OCI-LY1 (cell line): ENCODE data around the gene DNAJC6.

ENCODE experiments used
- H2AFZ ChIP-seq: fragments of 200-600 bp; sonication (generic), shearing (Covaris generic); 2 replicates; pipeline ENCODE4 v1.6.0; 2014; ENCODE audit warnings: antibody characterized with exemption, mild to moderate bottlenecking, low read length
- H3F3A ChIP-seq: fragments of 200-600 bp; sonication (generic), shearing (Covaris generic); 2 replicates; pipeline ENCODE4 v1.6.0; 2014; ENCODE audit warnings: mild to moderate bottlenecking, antibody characterized with exemption, low read length, moderate library complexity; ENCODE audit not compliant: insufficient read depth
- H3K27ac ChIP-seq: fragments of 200-600 bp; sonication (generic); 2 replicates; pipeline ENCODE4 v1.5.1; 2014; ENCODE audit warnings: low read length, mixed run types, mild to moderate bottlenecking, low read depth; ENCODE audit not compliant: poor library complexity, severe bottlenecking
- H3K27me3 ChIP-seq: fragments of 200-600 bp; sonication (generic); 2 replicates; pipeline ENCODE4 v1.6.0; 2014; ENCODE audit warnings: antibody characterized with exemption, mild to moderate bottlenecking, low read length, moderate library complexity; ENCODE audit not compliant: insufficient read depth
- H3K36me3 ChIP-seq: fragments of 200-600 bp; sonication (generic); 2 replicates; pipeline ENCODE4 v1.6.1; 2014; ENCODE audit warnings: mild to moderate bottlenecking, antibody characterized with exemption, low read length, moderate library complexity, mixed read lengths; ENCODE audit not compliant: insufficient read depth
- H3K4me1 ChIP-seq: fragments of 200-600 bp; sonication (generic); 2 replicates; pipeline ENCODE4 v1.5.1; 2014; ENCODE audit warnings: mild to moderate bottlenecking, low read length, moderate library complexity; ENCODE audit not compliant: insufficient read depth, severe bottlenecking
- H3K4me2 ChIP-seq: fragments of 200-600 bp; sonication (generic), shearing (Covaris generic); 2 replicates; pipeline ENCODE4 v1.6.1; 2014; ENCODE audit warnings: low read length
- H3K4me3 ChIP-seq: fragments of 200-600 bp; sonication (generic); 2 replicates; pipeline ENCODE4 v1.5.1; 2014; ENCODE audit warnings: low read length, low read depth, mild to moderate bottlenecking, mixed read lengths; ENCODE audit not compliant: poor library complexity, severe bottlenecking
- H3K79me2 ChIP-seq: fragments of 200-600 bp; shearing (Covaris generic); 2 replicates; pipeline ENCODE4 v1.6.1; 2016; ENCODE audit warnings: mixed run types, low read length, mixed read lengths; ENCODE audit not compliant: insufficient read depth
- H3K9ac ChIP-seq: fragments of 200-600 bp; sonication (generic), shearing (Covaris generic); 2 replicates; pipeline ENCODE4 v1.6.1; 2014; ENCODE audit warnings: mild to moderate bottlenecking, low read length, mixed read lengths
- H3K9me2 ChIP-seq: fragments of 200-600 bp; sonication (generic), shearing (Covaris generic); 2 replicates; pipeline ENCODE4 v1.6.1; 2014; ENCODE audit warnings: low read depth, mild to moderate bottlenecking, low read length, mixed read lengths
- H3K9me3 ChIP-seq: fragments of 200-600 bp; shearing (Covaris generic); 2 replicates; pipeline ENCODE4 v1.6.1; 2014; ENCODE audit warnings: low read length, mixed read lengths
- H4K20me1 ChIP-seq: fragments of 200-600 bp; sonication (generic), shearing (Covaris generic); 2 replicates; pipeline ENCODE4 v1.6.0; 2016; ENCODE audit warnings: mild to moderate bottlenecking, low read length; ENCODE audit not compliant: insufficient read depth
- EZH2 ChIP-seq: fragments of 200-600 bp; sonication (generic), shearing (Covaris generic); IDR thresholded peaks from 2 replicates; pipeline ENCODE4 v1.8.0; 2017; ENCODE audit warnings: borderline replicate concordance, mixed run types, mild to moderate bottlenecking, antibody characterized with exemption, low read length, moderate library complexity, mixed read lengths
- TF ChIP-seq, protein P1 (sequence below): fragments of 200-600 bp; sonication (generic), shearing (Covaris generic); IDR thresholded peaks from 2 replicates; pipeline ENCODE4 v1.5.1; 2017; ENCODE audit warnings: mild to moderate bottlenecking, antibody characterized with exemption, low read length, moderate library complexity, mixed read lengths

Gene DNAJC6

GRCh38 chr1:65316233-65316632 is 6.9 kb downstream of the DNAJC6 start:
- Histone ChIP-seq H3K79me2 (no peaks in the 10 kb centered on the region), H3K36me3 (no peaks in the 10 kb centered on the region), H3K9me3 (no peaks in the 10 kb centered on the region), H3K27ac (no peak overlapping the region), H3F3A (no peaks in the 10 kb centered on the region), H3K4me3 (no peak overlapping the region), H3K9me2 (no peaks in the 10 kb centered on the region), H3K9ac (no peak overlapping the region), H3K4me1 (no peaks in the 10 kb centered on the region), H3K27me3 (no peaks in the 10 kb centered on the region), H2AFZ (no peak overlapping the region), H4K20me1 (no peaks in the 10 kb centered on the region), H3K4me2 (no peak overlapping the region)
- TF ChIP-seq, protein P1, sequence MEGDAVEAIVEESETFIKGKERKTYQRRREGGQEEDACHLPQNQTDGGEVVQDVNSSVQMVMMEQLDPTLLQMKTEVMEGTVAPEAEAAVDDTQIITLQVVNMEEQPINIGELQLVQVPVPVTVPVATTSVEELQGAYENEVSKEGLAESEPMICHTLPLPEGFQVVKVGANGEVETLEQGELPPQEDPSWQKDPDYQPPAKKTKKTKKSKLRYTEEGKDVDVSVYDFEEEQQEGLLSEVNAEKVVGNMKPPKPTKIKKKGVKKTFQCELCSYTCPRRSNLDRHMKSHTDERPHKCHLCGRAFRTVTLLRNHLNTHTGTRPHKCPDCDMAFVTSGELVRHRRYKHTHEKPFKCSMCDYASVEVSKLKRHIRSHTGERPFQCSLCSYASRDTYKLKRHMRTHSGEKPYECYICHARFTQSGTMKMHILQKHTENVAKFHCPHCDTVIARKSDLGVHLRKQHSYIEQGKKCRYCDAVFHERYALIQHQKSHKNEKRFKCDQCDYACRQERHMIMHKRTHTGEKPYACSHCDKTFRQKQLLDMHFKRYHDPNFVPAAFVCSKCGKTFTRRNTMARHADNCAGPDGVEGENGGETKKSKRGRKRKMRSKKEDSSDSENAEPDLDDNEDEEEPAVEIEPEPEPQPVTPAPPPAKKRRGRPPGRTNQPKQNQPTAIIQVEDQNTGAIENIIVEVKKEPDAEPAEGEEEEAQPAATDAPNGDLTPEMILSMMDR: no peak
- no peak for TF ChIP-seq EZH2

DNA sequence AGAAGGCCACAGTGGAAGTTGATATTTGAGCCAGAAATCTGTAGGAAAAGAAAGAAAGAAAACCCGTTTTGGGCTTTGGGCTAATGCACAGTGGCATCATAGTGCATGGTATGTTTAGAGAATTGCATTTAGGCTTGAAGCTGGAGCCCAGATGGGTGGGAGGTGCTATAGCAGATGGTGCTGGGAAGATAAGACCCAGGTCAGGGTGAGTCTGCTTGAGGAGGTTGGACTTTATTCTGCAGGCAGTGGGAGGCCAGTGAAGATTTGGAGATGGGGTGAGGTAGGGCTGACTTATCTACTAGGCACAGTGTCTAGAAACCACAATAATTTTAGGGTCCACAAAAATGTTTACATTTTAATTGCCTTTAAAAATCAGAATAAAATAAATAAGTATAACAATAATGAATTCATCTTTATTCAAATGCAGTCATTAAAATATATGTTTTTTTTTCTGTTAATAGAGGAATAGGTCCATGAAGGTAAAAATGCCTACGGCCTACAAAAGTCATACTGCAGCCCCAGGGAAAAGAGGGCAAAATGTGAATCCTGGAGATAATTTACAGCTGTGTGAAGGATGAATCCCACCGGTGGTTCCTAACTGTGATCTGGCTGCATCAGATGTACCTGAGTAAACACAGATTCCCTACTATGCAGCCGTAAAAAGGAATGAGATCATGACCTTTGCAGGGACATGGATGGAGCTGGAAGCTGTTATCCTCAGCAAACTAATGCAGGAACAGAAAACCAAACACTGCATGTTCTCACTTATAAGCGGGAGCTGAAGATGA is 8.7 kb downstream of the DNAJC6 start:
- Histone ChIP-seq H3K4me1 (no peaks in the 10 kb centered on the region), H3K4me3 (no peak overlapping the region), H4K20me1 (no peaks in the 10 kb centered on the region), H3F3A (no peaks in the 10 kb centered on the region), H3K4me2 (no peak overlapping the region), H3K36me3 (no peaks in the 10 kb centered on the region), H3K27me3 (no peaks in the 10 kb centered on the region), H3K9me3 (no peaks in the 10 kb centered on the region), H2AFZ (no peak overlapping the region), H3K9ac (no peak overlapping the region), H3K27ac (no peak overlapping the region), H3K79me2 (no peaks in the 10 kb centered on the region), H3K9me2 (no peaks in the 10 kb centered on the region)
- TF ChIP-seq EZH2: no peak
- TF ChIP-seq, protein P1: no peak

- Histone ChIP-seq H3K79me2 (no peaks in the 10 kb centered on the region), H3K4me2 (no peak overlapping the region)
Observed at GRCh38 chr1:65319141-65319540, 9.8 kb downstream of the DNAJC6 start.

More at GRCh38 chr1:65319141-65319540, 9.8 kb downstream of the DNAJC6 start:
- Histone ChIP-seq H4K20me1 (no peaks in the 10 kb centered on the region), H3K27me3 (no peaks in the 10 kb centered on the region), H3K36me3 (no peaks in the 10 kb centered on the region), H3K27ac (no peak overlapping the region), H2AFZ (no peak overlapping the region), H3F3A (no peaks in the 10 kb centered on the region), H3K4me3 (no peak overlapping the region), H3K9ac (no peak overlapping the region), H3K9me3 (no peaks in the 10 kb centered on the region), H3K4me1 (no peaks in the 10 kb centered on the region), H3K9me2 (no peaks in the 10 kb centered on the region)
- TF ChIP-seq, protein P1: no peak
- TF ChIP-seq EZH2: no peak
